ENCODE measurements around the gene FAM240B.

FAM240B gene

GRCh38 chr9:38720083-38720745, at the start of gene FAM240B:
TSS of gene FAM240B (minus strand) at chr9:38720133. CDS start at chr9:38703999, 16,134 bp downstream.
- DNase-seq (ENCODE audit: low read depth in 2 of 2): no peak

DNA sequence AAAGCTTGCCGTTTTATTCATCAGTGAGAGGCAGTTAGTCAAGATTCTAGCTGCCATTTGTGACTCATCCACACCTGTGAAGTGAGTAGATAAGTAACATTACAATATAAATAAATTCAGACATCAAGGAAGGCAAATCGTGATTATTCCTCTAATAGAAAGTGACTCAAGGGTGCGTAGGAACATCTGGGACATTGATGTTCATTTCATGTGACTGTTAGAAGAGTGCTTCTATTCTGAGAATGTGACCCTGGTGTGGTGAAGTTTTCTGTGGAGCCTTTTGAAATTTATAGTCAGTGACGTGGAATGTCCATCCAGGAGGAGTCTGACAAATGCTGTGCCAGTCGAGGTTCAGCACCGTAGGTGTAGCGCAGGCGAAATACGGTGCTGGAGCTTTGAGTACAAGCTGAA, 48.4 kb upstream of the FAM240B start:
- DNase-seq (ENCODE audit: low read depth in 2 of 2): no peak

DNA sequence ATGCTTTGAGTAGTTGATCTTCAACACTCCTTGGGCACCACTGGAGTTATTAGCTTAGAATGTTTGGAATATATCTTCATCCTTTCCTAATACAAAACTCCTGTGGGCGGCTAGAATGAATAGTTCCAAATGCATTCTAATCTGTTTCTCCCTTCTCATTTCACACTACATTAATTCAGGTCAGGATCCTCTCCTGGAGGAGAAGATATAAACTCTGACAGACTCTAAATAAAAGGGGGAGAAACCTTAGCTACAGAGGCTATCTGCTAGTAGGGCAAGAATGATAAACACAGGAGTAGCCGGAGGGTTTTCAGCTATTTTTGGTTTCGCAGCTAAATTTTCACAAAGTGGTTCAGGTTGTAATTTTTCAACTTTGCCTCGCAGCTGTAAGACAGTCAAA, 45.2 kb upstream of the FAM240B start:
- no peak for DNase-seq (ENCODE audit: low read depth in 2 of 2)

DNA sequence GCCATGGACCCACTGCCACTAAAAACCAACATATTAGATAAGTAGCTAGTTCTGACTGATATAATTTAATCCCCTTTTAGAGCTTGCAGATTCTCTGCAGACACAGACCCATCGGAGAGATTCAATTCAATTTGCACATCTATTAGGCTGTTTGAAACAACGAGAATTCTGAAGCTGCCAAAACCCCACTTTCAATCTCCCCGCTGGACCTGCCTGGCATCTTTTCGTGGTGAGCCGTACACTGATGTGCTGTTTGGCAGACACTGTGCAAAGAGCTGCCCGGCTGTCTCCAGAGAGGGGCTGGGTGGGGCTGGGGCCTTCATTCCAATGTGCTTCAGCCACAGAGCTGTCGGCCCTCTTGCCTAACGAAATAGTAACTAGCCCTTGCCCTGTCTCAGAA, 42.1 kb upstream of the FAM240B start:
- no peak for DNase-seq (ENCODE audit: low read depth in 2 of 2)

- no peak for DNase-seq (ENCODE audit: low read depth in 2 of 2)
Observed at GRCh38 chr9:38761339-38761738, 41.4 kb upstream of the FAM240B start.

GRCh38 chr9:38756702-38757101, 36.8 kb upstream of the FAM240B start:
- DNase-seq (ENCODE audit: low read depth in 2 of 2): no peak

- no peak for DNase-seq (ENCODE audit: low read depth in 2 of 2)
Observed at GRCh38 chr9:38747941-38748340, 28.0 kb upstream of the FAM240B start.

- no peak for DNase-seq (ENCODE audit: low read depth in 2 of 2)
Observed at GRCh38 chr9:38747067-38747466, 27.1 kb upstream of the FAM240B start.

DNA sequence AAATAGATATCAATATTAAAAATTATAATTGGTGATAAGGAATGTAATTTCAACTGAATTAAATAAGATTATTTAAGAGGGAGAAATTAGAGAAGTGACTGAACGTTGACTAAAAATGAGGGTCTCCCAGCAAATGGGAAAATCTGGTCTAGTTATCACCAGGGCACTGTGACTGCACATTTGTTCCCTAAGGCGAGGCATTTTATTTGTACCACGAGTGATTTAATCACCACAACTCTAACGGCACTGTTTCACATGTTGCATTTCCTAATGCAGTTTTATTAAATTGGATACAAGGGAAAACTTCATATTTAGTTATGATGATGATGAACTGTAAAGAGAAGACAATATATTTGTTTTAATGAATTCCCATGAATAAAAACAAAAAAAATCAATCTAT, 26.4 kb upstream of the FAM240B start:
- DNase-seq (ENCODE audit: low read depth in 2 of 2): no peak

- DNase-seq (ENCODE audit: low read depth in 2 of 2): no peak
Observed at GRCh38 chr9:38744484-38744883, 24.6 kb upstream of the FAM240B start.

GRCh38 chr9:38737246-38737645, 17.3 kb upstream of the FAM240B start:
- DNase-seq (ENCODE audit: low read depth in 2 of 2): no peak

- DNase-seq (ENCODE audit: low read depth in 2 of 2): no peak
Observed at GRCh38 chr9:38734831-38735230, 14.9 kb upstream of the FAM240B start.

- no peak for DNase-seq (ENCODE audit: low read depth in 2 of 2)
Observed at GRCh38 chr9:38733503-38733902, 13.6 kb upstream of the FAM240B start.

- DNase-seq (ENCODE audit: low read depth in 2 of 2): no peak
Observed at GRCh38 chr9:38732885-38733284, 13.0 kb upstream of the FAM240B start.

GRCh38 chr9:38727497-38728001, 7.6 kb upstream of the FAM240B start:
- DNase-seq (ENCODE audit: low read depth in 2 of 2): no peak

- DNase-seq (ENCODE audit: low read depth in 2 of 2): no peak
Observed at GRCh38 chr9:38724754-38725153, 4.8 kb upstream of the FAM240B start.

DNA sequence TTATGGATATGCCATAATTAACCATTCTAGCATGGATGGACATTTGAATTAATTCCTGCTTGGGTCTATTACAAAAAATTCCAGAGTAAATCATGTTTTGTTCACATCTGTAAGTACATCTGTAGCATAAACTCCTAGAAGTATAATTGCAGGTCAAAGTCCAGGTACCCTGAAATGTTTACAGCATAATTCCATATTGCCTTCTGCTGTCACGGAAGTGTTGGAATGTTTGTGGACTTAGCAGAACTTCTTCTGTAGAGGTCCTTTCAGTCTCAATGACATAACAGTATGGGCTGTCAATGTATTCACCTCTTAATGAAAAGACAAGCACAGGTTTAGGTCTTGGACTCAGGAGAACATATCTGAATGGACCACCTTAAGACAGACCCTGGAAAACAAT, 1.8 kb downstream of the FAM240B start:
- DNase-seq (ENCODE audit: low read depth in 2 of 2): no peak

DNA sequence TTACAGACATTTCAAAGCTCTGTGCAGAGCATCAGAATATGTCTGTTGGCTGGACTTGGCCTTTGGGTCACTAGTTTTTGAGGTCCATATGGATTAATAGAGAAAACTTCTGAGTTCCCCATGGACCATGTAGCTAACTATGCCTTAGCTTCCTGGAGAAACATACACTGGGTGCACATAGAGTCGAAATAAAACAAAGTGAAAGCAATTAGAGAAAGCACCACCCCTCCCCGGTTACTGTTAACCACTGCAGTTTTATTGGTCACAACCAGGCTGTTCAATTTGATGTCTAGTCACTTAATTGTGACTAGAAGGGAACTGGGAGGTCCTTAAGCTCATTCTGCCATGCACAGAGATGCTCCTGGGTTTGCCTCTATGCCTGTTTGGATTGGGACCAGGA, 4.2 kb downstream of the FAM240B start:
- DNase-seq (ENCODE audit: low read depth in 2 of 2): no peak

GRCh38 chr9:38713426-38713825, 6.5 kb downstream of the FAM240B start:
- no peak for DNase-seq (ENCODE audit: low read depth in 2 of 2)

- no peak for DNase-seq (ENCODE audit: low read depth in 2 of 2)
Observed at GRCh38 chr9:38708759-38709158, 11.2 kb downstream of the FAM240B start.

GRCh38 chr9:38707885-38708637, 11.9 kb downstream of the FAM240B start:
- DNase-seq (ENCODE audit: low read depth in 2 of 2): no peak

DNA sequence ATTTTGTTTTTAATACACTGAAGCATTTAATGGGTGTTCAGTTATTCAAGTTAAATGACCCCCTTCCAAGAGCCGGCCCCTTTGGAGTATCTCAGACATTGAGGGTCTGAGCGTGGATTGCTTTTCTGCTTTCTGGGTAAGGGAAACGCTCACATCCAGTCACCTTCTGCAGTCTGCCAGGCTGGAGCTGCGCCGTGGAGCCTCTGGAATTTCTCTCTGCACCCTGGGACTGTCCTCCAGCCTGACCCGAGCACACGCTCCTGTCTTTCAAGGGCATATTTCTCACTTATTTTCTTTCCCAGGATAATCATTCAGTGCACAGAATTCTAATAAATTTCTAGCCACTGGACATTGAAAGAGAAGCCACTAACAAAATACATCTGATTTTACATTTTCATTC, 13.4 kb downstream of the FAM240B start:
- no peak for DNase-seq (ENCODE audit: low read depth in 2 of 2)

GRCh38 chr9:38705917-38706316, 14.0 kb downstream of the FAM240B start:
- no peak for DNase-seq (ENCODE audit: low read depth in 2 of 2)
